IPS DF 6.9 (cell line): ENCODE data around the gene CA5A.

Source experiments
- DNase-seq: peaks from one replicate; pipeline ENCODE4 v3.0.0-alpha.2; 2013; ENCODE audit warnings: low read depth, low spot score
- H3K27ac ChIP-seq: one replicate; pipeline ENCODE4 v1.5.1; 2013; ENCODE audit warnings: low read length, control low read depth
- H3K27me3 ChIP-seq: 2 replicates; pipeline ENCODE4 v1.6.1; 2013; ENCODE audit warnings: mild to moderate bottlenecking, low read length; ENCODE audit not compliant: control insufficient read depth, insufficient read depth
- H3K36me3 ChIP-seq: 2 replicates; pipeline ENCODE4 v1.6.1; 2013; ENCODE audit warnings: low read length; ENCODE audit not compliant: control insufficient read depth, insufficient read depth
- H3K4me1 ChIP-seq: 2 replicates; pipeline ENCODE4 v1.6.1; 2013; ENCODE audit warnings: low read length; ENCODE audit not compliant: control insufficient read depth, insufficient read depth
- H3K4me3 ChIP-seq: 2 replicates; pipeline ENCODE4 v1.5.1; 2013; ENCODE audit warnings: mild to moderate bottlenecking, low read length
- H3K9me3 ChIP-seq: 2 replicates; pipeline ENCODE4 v1.6.1; 2013; ENCODE audit warnings: low read length, inconsistent platforms; ENCODE audit not compliant: control insufficient read depth, insufficient read depth
- WGBS: extraction: QIAGEN DNeasy Blood & Tissue Kit; methylation state at CpG from one replicate; pipeline ENCODE4 v1.1.7; 2013; ENCODE audit warnings: mixed read lengths, missing lambda C conversion rate; ENCODE audit not compliant: insufficient read length, insufficient coverage; 5-methylcytosine and 5-hydroxymethylcytosine counted together

CA5A gene

GRCh38 chr16:87978127-87978526, 41.8 kb upstream of the CA5A start:
- no peak overlapping the region for H3K4me3 ChIP-seq
- H3K27ac ChIP-seq = no peak overlapping the region
- no CpG with 5 or more reads among the region's 5 CpGs for WGBS
- no peaks in the 10 kb centered on the region; the same call in 1 of the 2 replicates for H3K36me3 ChIP-seq
- no peak for DNase-seq
- no peaks in the 10 kb centered on the region for H3K4me1 ChIP-seq
- H3K27me3 ChIP-seq = no peaks in the 10 kb centered on the region
- H3K9me3 ChIP-seq = no peaks in the 10 kb centered on the region

DNA sequence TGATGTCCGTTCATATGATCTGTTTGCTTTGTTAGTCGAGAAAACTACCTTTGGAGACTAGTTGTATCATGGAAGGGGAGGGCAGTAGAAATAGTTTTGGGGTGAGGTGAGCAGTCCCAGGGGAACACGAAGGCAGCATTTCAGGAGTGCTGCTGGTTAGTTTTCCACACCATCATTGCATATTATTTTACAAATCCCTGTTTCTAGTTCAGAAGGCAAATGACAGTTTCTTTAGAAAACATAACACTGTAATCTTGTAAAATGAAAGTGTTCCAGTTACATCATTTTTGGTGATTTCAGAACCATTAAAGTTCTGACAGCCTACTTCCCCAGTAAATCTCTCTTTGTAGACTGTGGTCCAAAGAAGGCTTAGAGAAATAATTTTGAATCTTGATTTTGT, 40.3 kb upstream of the CA5A start:
- no CpG with 5 or more reads among the region's 3 CpGs for WGBS
- Histone ChIP-seq H3K27ac (no peak overlapping the region), H3K27me3 (no peaks in the 10 kb centered on the region)

DNA sequence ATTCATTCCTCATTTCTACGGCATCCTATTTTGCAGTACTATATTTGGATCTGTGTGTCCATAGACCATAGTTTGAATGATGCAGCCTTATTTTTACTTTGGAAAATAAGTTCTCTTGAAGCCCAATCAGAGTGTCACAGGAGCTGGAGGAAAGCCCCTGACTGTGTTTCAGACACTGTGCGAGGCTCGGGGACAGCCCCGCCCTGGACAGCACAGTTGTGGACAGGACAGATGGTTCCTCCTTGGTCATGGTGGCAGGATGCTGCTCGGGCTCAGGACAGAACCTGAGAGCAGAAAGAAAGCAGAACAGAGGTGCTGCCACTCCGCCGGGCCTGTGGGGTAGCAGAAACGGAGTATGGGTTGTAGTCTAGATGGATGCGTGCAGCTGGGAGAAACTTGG, 37.8 kb upstream of the CA5A start:
- no CpG with 5 or more reads among the region's 9 CpGs for WGBS

More for the DNA sequence above, 40.3 kb upstream of the CA5A start:
- no peaks in the 10 kb centered on the region for H3K4me1 ChIP-seq
- no peak overlapping the region for H3K4me3 ChIP-seq
- no peaks in the 10 kb centered on the region for H3K9me3 ChIP-seq
- no peak for DNase-seq
- H3K36me3 ChIP-seq = no peaks in the 10 kb centered on the region

DNA sequence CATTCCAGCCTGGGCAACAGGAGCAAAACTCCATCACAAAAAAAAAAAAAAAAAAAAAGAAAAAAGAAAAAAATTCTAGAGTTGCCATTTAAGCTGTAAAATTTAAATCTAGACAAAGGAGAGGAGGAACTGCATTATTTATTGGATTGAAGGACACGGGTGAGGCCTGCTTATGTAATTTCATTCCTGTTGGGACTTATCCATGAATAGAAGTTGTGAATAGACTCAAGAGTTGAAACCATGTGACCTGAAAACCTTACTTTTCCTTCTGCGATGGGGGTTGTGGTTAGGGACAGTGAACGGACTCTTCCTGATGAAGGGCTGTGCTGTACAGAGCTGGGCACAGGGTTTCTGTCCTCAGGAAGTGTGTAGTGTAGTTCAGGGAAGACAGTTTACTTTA, 37.4 kb upstream of the CA5A start:
- H3K36me3 ChIP-seq = no peaks in the 10 kb centered on the region

More for the DNA sequence above, 37.8 kb upstream of the CA5A start:
- DNase-seq = no peak
- H3K27me3 ChIP-seq = no peaks in the 10 kb centered on the region
- H3K9me3 ChIP-seq = no peaks in the 10 kb centered on the region
- H3K36me3 ChIP-seq = no peaks in the 10 kb centered on the region
- H3K27ac ChIP-seq = no peak overlapping the region
- no peaks in the 10 kb centered on the region for H3K4me1 ChIP-seq
- H3K4me3 ChIP-seq = no peak overlapping the region

GRCh38 chr16:87971933-87972332, 35.6 kb upstream of the CA5A start:
- no peaks in the 10 kb centered on the region for H3K36me3 ChIP-seq
- no peak overlapping the region for H3K4me3 ChIP-seq
- H3K9me3 ChIP-seq = no peaks in the 10 kb centered on the region
- H3K4me1 ChIP-seq = no peaks in the 10 kb centered on the region
- no peak for DNase-seq
- no peak overlapping the region for H3K27ac ChIP-seq
- no peaks in the 10 kb centered on the region for H3K27me3 ChIP-seq
- no CpG with 5 or more reads among the region's 2 CpGs for WGBS

More for the DNA sequence above, 37.4 kb upstream of the CA5A start:
- DNase-seq = no peak
- WGBS = no CpG with 5 or more reads among the region's 3 CpGs
- Histone ChIP-seq H3K4me3 (no peak overlapping the region), H3K27ac (no peak overlapping the region), H3K4me1 (no peaks in the 10 kb centered on the region), H3K9me3 (no peaks in the 10 kb centered on the region), H3K27me3 (no peaks in the 10 kb centered on the region)

DNA sequence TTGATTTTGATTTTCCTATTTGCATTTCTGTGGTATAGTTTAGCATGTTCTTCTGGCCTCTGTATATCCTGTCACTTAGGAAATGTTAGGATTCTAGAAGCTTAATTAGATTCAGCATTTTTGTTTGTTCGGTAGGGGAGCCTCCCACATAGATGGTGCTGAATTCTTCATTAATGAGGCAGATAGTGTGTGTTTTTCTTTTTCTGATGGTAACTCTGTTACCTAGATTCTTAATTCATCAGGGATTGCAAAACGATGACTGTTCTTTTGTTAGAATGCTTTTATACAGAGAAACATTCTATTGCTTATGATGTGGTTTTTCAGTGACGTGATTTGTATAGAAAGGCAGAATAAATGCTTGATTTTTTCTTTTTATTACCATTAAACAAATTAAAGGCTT, 33.9 kb upstream of the CA5A start:
- no CpG with 5 or more reads among the region's 3 CpGs for WGBS
- Histone ChIP-seq H3K27ac (no peak overlapping the region), H3K4me1 (peaks cover 2% of the 10 kb centered on the region; the same call in 1 of the 2 replicates), H3K27me3 (no peaks in the 10 kb centered on the region), H3K4me3 (no peak overlapping the region), H3K9me3 (no peaks in the 10 kb centered on the region), H3K36me3 (no peaks in the 10 kb centered on the region)
- DNase-seq = no peak

DNA sequence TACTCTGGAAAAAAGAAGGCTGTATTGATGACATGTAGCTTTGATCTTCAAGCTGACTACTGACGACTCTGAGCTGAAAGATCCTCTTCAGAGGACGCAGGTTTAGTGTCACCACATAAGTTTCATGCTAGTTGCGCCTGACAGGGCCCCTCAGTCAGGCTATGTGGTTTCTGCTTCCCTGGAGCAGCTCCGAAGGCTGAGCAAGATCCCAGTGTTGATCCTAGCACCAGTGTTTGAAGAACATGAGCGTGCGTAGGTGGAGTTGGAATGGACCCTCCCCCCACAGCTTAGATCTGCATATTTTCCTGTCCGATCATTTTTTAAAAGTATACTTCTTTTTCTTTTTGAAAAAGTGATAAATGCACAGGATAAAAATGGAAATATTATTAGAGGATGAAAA, 32.2 kb upstream of the CA5A start:
- peaks cover 3% of the 10 kb centered on the region; the same call in 1 of the 2 replicates for H3K4me1 ChIP-seq

GRCh38 chr16:87966685-87967185, 30.4 kb upstream of the CA5A start:
- no peaks in the 10 kb centered on the region for H3K36me3 ChIP-seq
- no peaks in the 10 kb centered on the region for H3K9me3 ChIP-seq
- no peak overlapping the region for H3K27ac ChIP-seq
- DNase-seq = no peak
- H3K27me3 ChIP-seq = no peaks in the 10 kb centered on the region
- no CpG with 5 or more reads among the region's 14 CpGs for WGBS
- peaks cover 3% of the 10 kb centered on the region; the same call in 1 of the 2 replicates for H3K4me1 ChIP-seq
- no peak overlapping the region for H3K4me3 ChIP-seq

More for the DNA sequence above, 32.2 kb upstream of the CA5A start:
- no CpG with 5 or more reads among the region's 7 CpGs for WGBS
- Histone ChIP-seq H3K27me3 (no peaks in the 10 kb centered on the region), H3K4me3 (no peak overlapping the region), H3K36me3 (no peaks in the 10 kb centered on the region), H3K9me3 (no peaks in the 10 kb centered on the region), H3K27ac (no peak overlapping the region)
- DNase-seq = no peak

DNA sequence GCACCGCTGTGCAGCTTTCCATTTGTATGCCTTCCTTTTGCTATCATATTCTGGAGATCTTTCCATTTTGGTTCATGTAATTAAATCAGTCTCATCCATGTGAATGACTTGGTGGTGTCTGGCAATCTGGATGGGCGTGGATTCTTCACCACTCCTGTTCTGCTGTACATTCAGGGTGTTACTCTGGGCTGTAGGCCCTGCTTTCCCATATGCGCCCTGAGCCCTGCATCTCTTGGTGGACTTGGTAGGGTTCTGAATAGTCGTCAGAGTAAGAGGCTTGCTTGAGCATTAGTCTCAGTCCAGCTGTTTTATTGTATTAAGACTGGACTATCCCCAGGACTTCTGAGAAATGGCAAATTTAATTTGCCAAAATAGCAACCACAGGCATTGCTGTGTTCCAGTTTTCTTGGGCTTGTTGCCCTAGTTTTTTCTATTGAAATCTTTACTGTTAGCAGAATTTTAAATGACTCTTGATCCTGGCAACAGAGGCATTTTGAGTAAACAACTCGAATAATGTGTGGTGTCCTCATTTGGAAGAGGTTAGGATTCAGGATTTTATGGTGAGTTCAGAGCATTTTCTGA, 29.8 kb upstream of the CA5A start:
- no peak for DNase-seq
- Histone ChIP-seq H3K27ac (no peak overlapping the region), H3K27me3 (no peaks in the 10 kb centered on the region), H3K9me3 (no peaks in the 10 kb centered on the region), H3K4me3 (no peak overlapping the region), H3K4me1 (peaks cover 3% of the 10 kb centered on the region; the same call in 1 of the 2 replicates), H3K36me3 (no peaks in the 10 kb centered on the region)
- WGBS = no CpG with 5 or more reads among the region's 5 CpGs

DNA sequence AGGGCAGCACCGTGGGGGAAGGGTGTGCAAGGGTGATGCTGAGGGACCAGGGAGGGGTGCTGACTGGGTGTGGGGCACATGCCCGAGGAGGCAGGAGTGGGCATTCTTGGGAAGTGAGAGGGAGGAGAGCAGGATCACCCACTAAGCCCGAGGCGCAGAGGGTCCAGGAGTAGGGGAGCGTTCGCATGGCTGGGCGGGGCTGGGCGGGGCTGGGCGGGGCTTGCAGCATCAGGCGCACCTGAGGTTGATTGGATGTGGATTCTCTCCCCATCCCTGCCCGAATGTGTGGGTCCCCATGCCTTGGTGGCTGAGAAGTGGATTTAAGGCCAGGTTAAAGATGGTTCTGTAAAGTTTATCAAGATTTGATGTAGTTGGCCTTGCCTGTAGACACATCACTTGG, 29.1 kb upstream of the CA5A start:
- H3K9me3 ChIP-seq = no peaks in the 10 kb centered on the region
- no CpG with 5 or more reads among the region's 11 CpGs for WGBS
- peaks cover 3% of the 10 kb centered on the region; the same call in 1 of the 2 replicates for H3K4me1 ChIP-seq
- no peak overlapping the region for H3K27ac ChIP-seq
- no peak overlapping the region for H3K4me3 ChIP-seq
- no peaks in the 10 kb centered on the region for H3K27me3 ChIP-seq
- no peaks in the 10 kb centered on the region for H3K36me3 ChIP-seq
- no peak for DNase-seq
